GM13977 (cell line): ENCODE results near the gene FZD7.

Experiments used
- DNase-seq: peaks from one replicate; pipeline ENCODE4 v3.0.0; 2012; ENCODE audit warnings: low spot score
- in situ Hi-C: fragments of 300-500 bp; cut with MboI; formaldehyde crosslinking; loops from one replicate; pipeline ENCODE4 v1.12.0; 2022; ENCODE audit warnings: low sequenced_read_pairs, low pct_unique_long_range_greater_than_20kb, mixed read lengths, inconsistent platforms; ENCODE audit not compliant: unreplicated experiment
- TF ChIP-seq, protein P1 (sequence below): IDR thresholded peaks from 2 replicates; pipeline ENCODE4 v1.5.1; 2012; ENCODE audit warnings: mild to moderate bottlenecking, control low read depth; ENCODE audit not compliant: insufficient read depth; ENCODE audit errors: extremely low read depth, missing control alignments

FZD7 gene

DNA sequence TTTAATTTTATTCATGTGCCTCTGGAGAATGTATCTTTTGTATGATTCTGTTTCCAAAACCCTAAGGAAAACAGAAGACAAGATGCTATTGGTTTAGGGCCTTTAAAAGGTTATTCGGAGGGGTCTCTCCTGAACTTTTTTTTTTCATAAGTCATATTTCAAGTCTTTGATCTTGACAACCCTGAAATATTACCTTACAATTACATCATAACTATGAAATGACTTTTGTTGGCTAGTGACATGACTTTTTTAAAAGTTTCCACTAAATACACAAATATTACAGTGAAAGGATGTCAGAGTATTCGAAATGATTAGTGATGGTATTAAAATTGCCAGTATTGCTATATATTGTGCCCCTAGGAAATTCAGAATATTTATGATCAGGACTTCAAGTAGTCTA lies 31.8 kb upstream of the FZD7 start:
- in situ Hi-C loops, result no loop called here
- no peak for DNase-seq
- TF ChIP-seq, protein P1, sequence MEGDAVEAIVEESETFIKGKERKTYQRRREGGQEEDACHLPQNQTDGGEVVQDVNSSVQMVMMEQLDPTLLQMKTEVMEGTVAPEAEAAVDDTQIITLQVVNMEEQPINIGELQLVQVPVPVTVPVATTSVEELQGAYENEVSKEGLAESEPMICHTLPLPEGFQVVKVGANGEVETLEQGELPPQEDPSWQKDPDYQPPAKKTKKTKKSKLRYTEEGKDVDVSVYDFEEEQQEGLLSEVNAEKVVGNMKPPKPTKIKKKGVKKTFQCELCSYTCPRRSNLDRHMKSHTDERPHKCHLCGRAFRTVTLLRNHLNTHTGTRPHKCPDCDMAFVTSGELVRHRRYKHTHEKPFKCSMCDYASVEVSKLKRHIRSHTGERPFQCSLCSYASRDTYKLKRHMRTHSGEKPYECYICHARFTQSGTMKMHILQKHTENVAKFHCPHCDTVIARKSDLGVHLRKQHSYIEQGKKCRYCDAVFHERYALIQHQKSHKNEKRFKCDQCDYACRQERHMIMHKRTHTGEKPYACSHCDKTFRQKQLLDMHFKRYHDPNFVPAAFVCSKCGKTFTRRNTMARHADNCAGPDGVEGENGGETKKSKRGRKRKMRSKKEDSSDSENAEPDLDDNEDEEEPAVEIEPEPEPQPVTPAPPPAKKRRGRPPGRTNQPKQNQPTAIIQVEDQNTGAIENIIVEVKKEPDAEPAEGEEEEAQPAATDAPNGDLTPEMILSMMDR, result no peak

DNA sequence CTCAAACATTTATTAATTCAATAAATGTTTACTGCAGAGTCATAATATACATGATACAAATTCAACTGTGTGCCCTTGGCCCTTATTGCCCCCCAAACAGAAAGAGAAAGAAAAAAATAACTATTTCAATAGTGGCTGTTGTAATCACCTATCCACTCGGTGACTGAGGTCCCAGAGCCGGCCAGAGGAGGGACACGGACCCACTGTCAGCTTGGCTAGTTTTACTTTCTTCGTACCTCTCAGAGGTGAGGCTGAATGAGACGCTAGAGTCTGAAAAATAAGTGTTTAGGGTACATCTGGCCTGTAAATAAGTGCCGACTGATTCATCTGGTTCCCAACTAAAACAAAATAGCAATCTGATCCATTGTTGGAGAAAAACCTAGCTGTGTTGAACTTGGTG lies 31.3 kb upstream of the FZD7 start:
- in situ Hi-C loops, result no loop called here
- TF ChIP-seq, protein P1, result no peak
- DNase-seq, result no peak

DNA sequence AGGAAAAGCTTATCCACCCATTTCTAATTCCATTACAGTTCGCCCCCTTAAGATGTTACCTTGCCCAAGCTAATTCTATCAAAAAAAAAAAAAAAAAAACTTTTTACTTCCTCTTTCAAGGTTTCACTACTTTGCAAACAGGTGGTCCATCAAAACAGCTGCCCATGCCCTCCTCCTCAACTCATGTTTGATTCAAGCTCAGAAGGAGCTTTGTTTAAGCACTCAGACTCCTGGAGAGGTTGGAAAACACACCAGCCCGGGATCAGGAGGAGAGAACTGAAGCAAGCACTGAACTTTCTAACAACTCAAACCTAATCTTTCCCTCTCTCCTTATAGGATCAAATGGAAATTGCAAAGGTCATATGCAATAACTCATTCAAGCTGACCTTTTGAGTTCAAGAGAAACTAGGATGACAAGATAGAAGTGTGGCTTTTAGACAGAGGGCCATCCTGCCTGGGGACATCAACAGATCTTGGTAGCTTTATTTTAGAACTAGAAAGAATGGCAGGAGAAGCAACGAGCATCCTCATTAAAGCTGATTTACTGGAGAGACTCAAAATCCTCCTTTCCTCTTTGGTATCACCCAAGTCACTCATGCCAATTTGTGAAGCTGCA lies 28.3 kb upstream of the FZD7 start:
- DNase-seq, result peak; percentile 55
- TF ChIP-seq, protein P1, result no peak
- in situ Hi-C loops, result no loop called here

DNA sequence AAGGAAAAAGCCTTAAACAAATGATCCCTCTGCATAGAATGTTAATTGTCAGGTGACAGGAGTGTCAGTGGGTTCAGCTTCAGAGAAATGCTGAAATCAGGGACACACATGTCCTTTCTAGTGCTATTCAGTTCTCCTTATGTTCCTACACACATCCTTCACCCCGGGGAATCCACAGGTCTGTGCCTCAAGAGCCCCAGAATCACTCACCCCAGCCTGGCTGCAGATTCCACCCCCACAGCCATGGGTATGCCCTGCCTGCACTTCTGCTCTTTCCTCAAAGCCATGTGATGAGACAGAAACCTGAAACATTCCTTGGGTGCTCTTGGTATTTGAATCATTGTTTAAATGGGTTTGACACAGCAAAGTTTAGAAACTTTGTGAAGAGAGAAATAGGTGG lies 27.4 kb upstream of the FZD7 start:
- no peak for DNase-seq
- TF ChIP-seq, protein P1, result no peak
- in situ Hi-C loops, result no loop called here

DNA sequence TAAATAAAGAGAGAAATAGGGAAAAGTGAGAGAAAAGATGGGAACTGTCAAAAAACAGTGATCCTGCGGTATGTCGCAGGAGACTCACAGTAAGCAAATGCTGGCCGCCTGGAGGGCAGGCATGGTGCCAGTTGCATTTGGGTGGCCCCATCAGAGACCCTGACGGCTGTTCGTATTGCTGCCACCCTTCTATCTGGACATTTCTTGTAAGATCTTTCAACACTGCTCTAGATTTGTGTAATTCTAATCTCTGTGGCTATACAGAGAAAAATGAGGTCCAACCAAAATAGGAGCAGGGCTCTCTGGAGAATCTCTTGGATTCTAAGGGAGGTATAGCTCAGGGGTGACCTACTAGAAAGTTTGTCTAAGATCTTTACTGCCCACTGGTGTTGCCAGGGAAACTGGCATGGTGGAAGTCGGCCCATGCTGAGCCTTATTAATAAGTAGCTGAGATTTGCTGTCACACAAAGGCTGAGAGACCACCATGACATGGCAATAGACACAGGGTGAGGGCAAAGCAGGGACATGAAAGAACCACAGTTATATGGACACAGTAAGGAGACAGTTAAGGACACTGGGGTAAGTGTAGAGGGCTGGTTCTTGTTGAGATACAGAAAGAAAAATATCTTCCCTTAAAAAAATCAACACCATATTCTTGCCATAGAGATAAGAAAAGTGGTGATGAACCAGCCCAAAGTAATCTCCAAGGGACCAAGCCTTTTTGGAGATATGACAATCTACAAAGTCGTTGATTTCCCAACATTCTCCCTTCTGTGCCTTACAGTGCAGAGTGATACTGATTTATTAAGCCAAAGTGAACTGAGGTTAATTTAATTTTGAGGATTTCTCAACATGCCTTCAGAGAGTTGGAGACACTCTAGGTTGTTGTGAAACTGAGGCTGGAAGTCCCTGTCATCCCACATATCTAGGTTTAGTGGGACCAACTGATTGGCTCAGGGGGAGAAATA lies 26.4 kb upstream of the FZD7 start:
- in situ Hi-C loops, result no loop called here
- TF ChIP-seq, protein P1, result no peak
- no peak for DNase-seq

DNA sequence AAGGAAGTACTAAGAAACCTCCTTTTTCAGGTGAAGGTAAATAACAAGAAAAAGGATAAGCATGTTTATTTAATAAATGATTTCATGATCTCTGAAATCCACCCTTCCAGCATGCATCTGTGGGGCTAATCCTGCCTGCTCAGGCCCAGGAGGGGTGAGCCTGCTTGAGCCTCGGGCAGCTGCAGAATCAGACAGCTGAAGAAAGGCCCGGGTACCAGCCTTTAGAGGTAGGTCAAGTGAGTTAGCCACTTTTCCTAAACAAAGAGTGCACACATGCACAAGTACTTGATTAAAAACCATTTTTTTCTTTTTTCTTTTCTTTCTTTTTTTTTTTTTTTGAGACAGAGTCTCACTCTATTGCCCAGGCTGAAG lies 25.7 kb upstream of the FZD7 start:
- in situ Hi-C loops, result no loop called here
- DNase-seq, result no peak
- TF ChIP-seq, protein P1, result no peak
